HG02588 (cell line): ENCODE data around the gene RBM24.
"Not testable (repeated sequence)": the region's sequence is repeated elsewhere in the genome, so short reads cannot be mapped to it uniquely, and the experiment has no call there.

Source experiments
- ATAC-seq: cut with Tn5 transposase; IDR thresholded peaks from one replicate; pipeline ENCODE4 v1.9.1; 2021; ENCODE audit warnings: mild to moderate bottlenecking, moderate library complexity; ENCODE audit not compliant: unreplicated experiment

The RBM24 gene

GRCh38 chr6:17289630-17290061, 8.5 kb downstream of the RBM24 start:
- no peak for ATAC-seq

- no peak for ATAC-seq
Observed at GRCh38 chr6:17291778-17292177, 10.6 kb downstream of the RBM24 start.

GRCh38 chr6:17292600-17293133, 11.5 kb downstream of the RBM24 start:
- no peak for ATAC-seq

GRCh38 chr6:17293395-17293794, 12.2 kb downstream of the RBM24 start:
- ATAC-seq, result no peak

- ATAC-seq, result no peak
Observed at GRCh38 chr6:17297271-17298080, 16.3 kb downstream of the RBM24 start.

- ATAC-seq, result no peak
Observed at GRCh38 chr6:17298257-17298656, 17.1 kb downstream of the RBM24 start.

- ATAC-seq, result no peak
Observed at GRCh38 chr6:17299222-17299621, 18.1 kb downstream of the RBM24 start.

GRCh38 chr6:17299750-17300149, 18.6 kb downstream of the RBM24 start:
- no peak for ATAC-seq

- no peak for ATAC-seq
Observed at GRCh38 chr6:17300637-17301036, 19.5 kb downstream of the RBM24 start.

GRCh38 chr6:17303444-17303843, 22.3 kb downstream of the RBM24 start:
- ATAC-seq, result no peak

- ATAC-seq, result no peak
Observed at GRCh38 chr6:17305219-17306001, 24.2 kb downstream of the RBM24 start.

GRCh38 chr6:17311595-17312311, 30.6 kb downstream of the RBM24 start:
- no peak for ATAC-seq

- ATAC-seq, result not testable (repeated sequence)
Observed at GRCh38 chr6:17313238-17313637, 32.1 kb downstream of the RBM24 start.

GRCh38 chr6:17313971-17314370, 32.8 kb downstream of the RBM24 start:
- no peak for ATAC-seq

- no peak for ATAC-seq
Observed at GRCh38 chr6:17315262-17315661, 34.1 kb downstream of the RBM24 start.

GRCh38 chr6:17318435-17319165, 37.4 kb downstream of the RBM24 start:
- no peak for ATAC-seq

- not testable (repeated sequence) for ATAC-seq
Observed at GRCh38 chr6:17320266-17320665, 39.1 kb downstream of the RBM24 start.

GRCh38 chr6:17331238-17331637, 50.1 kb downstream of the RBM24 start:
- ATAC-seq, result no peak

GRCh38 chr6:17334265-17334664, 53.1 kb downstream of the RBM24 start:
- no peak for ATAC-seq

GRCh38 chr6:17336425-17336824, 55.3 kb downstream of the RBM24 start:
- ATAC-seq, result no peak

GRCh38 chr6:17339308-17339670, 58.1 kb downstream of the RBM24 start:
- no peak for ATAC-seq
